ENCODE results near the gene CCDC150.
"Not testable (repeated sequence)": the region's sequence is repeated elsewhere in the genome, so short reads cannot be mapped to it uniquely, and the experiment has no call there.

DNA sequence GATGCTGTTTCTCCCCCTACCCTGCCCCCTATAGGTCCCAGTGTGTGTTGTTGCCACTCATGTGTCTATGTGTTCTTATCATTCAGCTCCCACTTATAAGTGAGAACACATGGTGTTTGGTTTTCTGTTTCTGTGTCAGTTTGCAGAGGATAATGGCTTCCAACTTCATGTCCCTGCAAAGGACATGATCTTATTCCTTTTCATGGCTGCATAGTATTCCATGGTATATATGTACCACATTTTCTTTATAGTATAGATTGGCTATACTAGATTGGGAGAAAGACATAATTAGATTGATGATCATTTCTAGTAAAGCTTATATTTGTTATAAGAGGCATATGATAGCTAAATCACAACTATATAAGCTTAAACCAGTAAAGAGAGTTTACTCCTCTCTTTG lies 97.1 kb downstream of the CCDC150 start:
- TF ChIP-seq, protein P1, sequence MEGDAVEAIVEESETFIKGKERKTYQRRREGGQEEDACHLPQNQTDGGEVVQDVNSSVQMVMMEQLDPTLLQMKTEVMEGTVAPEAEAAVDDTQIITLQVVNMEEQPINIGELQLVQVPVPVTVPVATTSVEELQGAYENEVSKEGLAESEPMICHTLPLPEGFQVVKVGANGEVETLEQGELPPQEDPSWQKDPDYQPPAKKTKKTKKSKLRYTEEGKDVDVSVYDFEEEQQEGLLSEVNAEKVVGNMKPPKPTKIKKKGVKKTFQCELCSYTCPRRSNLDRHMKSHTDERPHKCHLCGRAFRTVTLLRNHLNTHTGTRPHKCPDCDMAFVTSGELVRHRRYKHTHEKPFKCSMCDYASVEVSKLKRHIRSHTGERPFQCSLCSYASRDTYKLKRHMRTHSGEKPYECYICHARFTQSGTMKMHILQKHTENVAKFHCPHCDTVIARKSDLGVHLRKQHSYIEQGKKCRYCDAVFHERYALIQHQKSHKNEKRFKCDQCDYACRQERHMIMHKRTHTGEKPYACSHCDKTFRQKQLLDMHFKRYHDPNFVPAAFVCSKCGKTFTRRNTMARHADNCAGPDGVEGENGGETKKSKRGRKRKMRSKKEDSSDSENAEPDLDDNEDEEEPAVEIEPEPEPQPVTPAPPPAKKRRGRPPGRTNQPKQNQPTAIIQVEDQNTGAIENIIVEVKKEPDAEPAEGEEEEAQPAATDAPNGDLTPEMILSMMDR (conservative IDR thresholded peaks at IDR 0.05 in 1 of 2, IDR thresholded peaks at IDR 0.05 in 1 of 2; ENCODE audit: extremely low read depth in 1 of 2, insufficient read depth in 1 of 2, low read depth in 1 of 2, low read length in 2 of 2) = not testable (repeated sequence)
- not testable (repeated sequence) for TF ChIP-seq EZH2 (IDR thresholded peaks at IDR 0.05; ENCODE audit: borderline replicate concordance, low read length)
